Measurements from ENCODE around the gene KATNAL1.

DNA sequence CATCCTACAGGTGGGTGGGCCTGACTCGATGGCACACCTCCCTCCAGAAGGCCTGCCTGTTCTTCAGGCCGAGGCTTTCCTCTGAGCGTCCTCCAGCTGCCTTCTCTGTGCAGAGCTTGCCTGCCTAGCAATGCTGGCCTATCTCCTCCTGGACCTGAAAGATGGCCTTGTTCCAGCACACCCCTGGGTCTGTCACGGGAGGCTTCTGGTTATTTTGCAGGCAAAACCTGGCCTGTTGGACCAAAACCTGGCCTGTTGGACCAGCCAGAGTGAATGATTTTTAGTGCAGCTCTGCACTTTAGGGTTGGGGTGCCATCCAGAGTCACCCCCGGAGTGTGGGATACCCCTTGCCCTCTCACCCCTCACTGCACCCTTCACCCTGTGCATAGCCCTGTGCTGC, 128.4 kb downstream of the KATNAL1 start:
- TF ChIP-seq CTCF (IDR thresholded peaks at IDR 0.05; ENCODE audit: insufficient read depth, low read depth, low read length): no peak
- TF ChIP-seq EZH2 (IDR thresholded peaks at IDR 0.05; ENCODE audit: insufficient read depth, low read length): no peak
